CD4-positive, alpha-beta memory T cell (primary cell): ENCODE results near the gene CREB3. TPM values are rescaled to one million over a fixed set of nuclear protein-coding genes. Genes with fewer than 3 reads are reported as not detected.

ENCODE experiments used
- CTCF ChIA-PET: fragments of 350-600 bp; sonication (Branson Sonifier 250); formaldehyde crosslinking; loops from one replicate; lab custom pipeline; 2021; ENCODE audit warnings: inconsistent platforms; ENCODE audit not compliant: partially characterized antibody; lab: Charles Lee
- POLR2A ChIA-PET: fragments of 350-600 bp; sonication (Branson Sonifier 250); formaldehyde crosslinking; loops from one replicate; lab custom pipeline; 2021; ENCODE audit not compliant: partially characterized antibody; lab: Charles Lee
- DNase-seq, 5 donors: peaks; one replicate each; pipeline versions ENCODE4 v3.0.0 to v3.0.0-alpha.2; 2020 to 2022; ENCODE audit warnings: mixed read lengths in 1 of 5
- H3K27ac ChIP-seq: one replicate; pipeline ENCODE4 v1.7.0; 2013; ENCODE audit warnings: low read depth, low read length
- H3K27me3 ChIP-seq: 2 replicates; pipeline ENCODE4 v1.7.0; 2013; ENCODE audit warnings: mild to moderate bottlenecking, low read length, moderate library complexity; ENCODE audit not compliant: insufficient read depth
- H3K36me3 ChIP-seq: 2 replicates; pipeline ENCODE4 v1.7.0; 2013; ENCODE audit warnings: mild to moderate bottlenecking, low read length, moderate library complexity; ENCODE audit not compliant: insufficient read depth
- H3K4me1 ChIP-seq: 2 replicates; pipeline ENCODE4 v1.7.0; 2013; ENCODE audit warnings: mild to moderate bottlenecking, low read length, moderate library complexity; ENCODE audit not compliant: insufficient read depth
- H3K4me3 ChIP-seq, 2 donors: one replicate each; pipeline ENCODE4 v1.7.0; 2013; ENCODE audit warnings: low read length in 2 of 2, mild to moderate bottlenecking in 1 of 2
- H3K9me3 ChIP-seq, 2 donors: one replicate each; pipeline ENCODE4 v1.7.0; 2013; ENCODE audit warnings: low read length in 2 of 2, control low read depth in 1 of 2; ENCODE audit not compliant: control insufficient read depth in 1 of 2
- H3K27ac Mint-ChIP-seq, 7 donors: one replicate each; pipeline ENCODE4 v1.8.0; 2020 to 2021; ENCODE audit warnings: mixed read lengths in 7 of 7, mild to moderate bottlenecking in 6 of 7, inconsistent platforms in 3 of 7, moderate library complexity in 3 of 7
- H3K27me3 Mint-ChIP-seq, 2 donors: one replicate each; pipeline ENCODE4 v1.8.0; 2020 to 2021; ENCODE audit warnings: mixed read lengths in 2 of 2
- H3K36me3 Mint-ChIP-seq, 2 donors: one replicate each; pipeline ENCODE4 v1.8.0; 2020 to 2021; ENCODE audit warnings: mixed read lengths in 2 of 2, inconsistent platforms in 1 of 2, mild to moderate bottlenecking in 1 of 2
- H3K4me1 Mint-ChIP-seq, 4 donors: one replicate each; pipeline ENCODE4 v1.8.0; 2020 to 2021; ENCODE audit warnings: mixed read lengths in 4 of 4, mild to moderate bottlenecking in 1 of 4
- H3K4me3 Mint-ChIP-seq, 8 donors: one replicate each; pipeline ENCODE4 v1.8.0; 2020 to 2021; ENCODE audit warnings: mixed read lengths in 8 of 8, mild to moderate bottlenecking in 7 of 8, moderate library complexity in 6 of 8, inconsistent platforms in 3 of 8
- H3K9me3 Mint-ChIP-seq, 8 donors: one replicate each; pipeline ENCODE4 v1.8.0; 2020 to 2021; ENCODE audit warnings: mixed read lengths in 8 of 8, mild to moderate bottlenecking in 5 of 8, inconsistent platforms in 3 of 8, moderate library complexity in 1 of 8
- intact Hi-C: fragments of 100-400 bp; cut with micrococcal nuclease; formaldehyde crosslinking; loops from one replicate; pipeline ENCODE4 v1.15.1; 2023
- polyA plus RNA-seq, 2 donors: library from polyadenylated mRNA; unstranded; fragments of 300-500 nt; fragmentation: Illumina TruSeq; gene quantifications; one replicate each; pipeline ENCODE4 v1.2.3, GENCODE V29; 2021
- total RNA-seq, 2 experiments: library from RNA; stranded (reverse); gene quantifications; one replicate each; pipeline ENCODE4 v1.2.3, GENCODE V29; 2021

The CREB3 gene
- total and polyA plus RNA-seq, 4 experiments from 2014 or later: 24.8 to 59.7 (median 35.3) TPM

DNA sequence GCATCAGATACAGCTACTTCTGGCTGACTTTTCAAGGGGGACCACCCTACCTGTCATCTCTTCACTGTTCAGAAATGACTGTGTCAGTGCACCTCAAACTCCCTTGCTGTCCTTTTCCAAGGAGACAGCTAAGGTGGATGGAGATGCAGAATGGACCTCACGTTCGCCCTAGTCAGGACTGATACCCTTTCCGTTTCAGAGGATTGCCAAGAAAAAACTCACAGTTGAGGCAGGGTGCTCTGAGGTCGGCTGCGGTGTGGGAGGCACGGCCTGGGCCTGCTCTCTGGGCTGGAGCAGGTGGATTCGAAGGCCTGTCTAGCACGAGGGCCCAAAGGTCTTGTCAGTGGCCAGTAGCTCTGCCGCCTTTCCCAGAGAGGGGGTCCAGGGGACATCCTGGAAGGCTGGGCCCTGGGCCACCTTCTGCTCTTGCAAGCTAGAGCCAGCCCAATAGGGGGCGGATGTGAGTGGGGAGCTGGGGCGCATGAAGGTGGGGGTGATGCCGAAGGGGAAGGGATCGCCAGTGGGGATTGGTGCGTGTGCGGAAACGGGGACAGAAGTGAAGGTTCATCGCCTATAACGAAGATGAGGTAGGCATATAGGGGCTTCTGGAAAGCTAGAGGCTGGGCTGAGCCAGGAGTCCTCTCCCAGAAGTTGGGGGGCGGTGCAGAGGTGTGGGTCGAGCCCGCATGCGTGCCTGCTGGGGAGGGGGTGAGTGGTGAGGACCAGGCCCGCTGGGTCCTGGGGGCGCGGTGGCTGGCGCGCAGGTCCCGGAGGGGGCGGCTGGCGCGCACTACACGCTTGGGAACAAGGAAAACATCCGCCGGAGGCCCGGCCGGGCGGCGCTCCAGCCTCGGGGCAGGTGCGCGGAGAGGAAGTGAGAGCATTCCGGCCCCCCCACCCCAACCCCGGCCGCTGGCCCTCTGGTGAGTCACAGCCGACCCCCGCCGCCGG is 24.1 kb downstream of the CREB3 start:
- peaks cover 25% of the 10 kb centered on the region for H3K36me3 ChIP-seq
- peak overlapping the region; percentile 97 to 100 (median 98) for H3K4me3 Mint-ChIP-seq
- intact Hi-C loops: loop anchor here (1.0 to 2.0 kb wide), 3 partner anchors 24 to 686 kb away; partner anchors contain the start of genes CREB3 and TLN1
- peak overlapping the region; percentile 62 to 90 for H3K4me3 ChIP-seq
- H3K9me3 Mint-ChIP-seq: peaks cover 0 to 2% (median 0%) of the 10 kb centered on the region in 8 donors
- H3K27ac ChIP-seq: peak overlapping the region; percentile 70
- peaks cover 24 to 67% (median 49%) of the 10 kb centered on the region in 4 donors for H3K4me1 Mint-ChIP-seq
- no peaks in the 10 kb centered on the region for H3K27me3 Mint-ChIP-seq
- DNase-seq: peak; percentile 68 to 80 (median 71)
- H3K36me3 Mint-ChIP-seq: peaks cover 24% of the 10 kb centered on the region in 2 donors
- ChIA-PET CTCF (interaction anchor here (0.7 to 6.0 kb wide), 30 partner anchors 10 to 434 kb away, joined by 3 to 33 read pairs (median 4); partner anchors contain the start of genes CCDC107, CLTA, CREB3 and GBA2), POLR2A (interaction anchor here (0.9 to 3.1 kb wide), 17 partner anchors 9 to 153 kb away, joined by 3 to 25 read pairs (median 6); partner anchors contain the start of genes CCDC107, CREB3, FAM221B and GBA2)
- no peaks in the 10 kb centered on the region for H3K9me3 ChIP-seq
- no peaks in the 10 kb centered on the region for H3K27me3 ChIP-seq
- H3K27ac Mint-ChIP-seq: peak overlapping the region; percentile 81 to 99 (median 98)
- peaks cover 22% of the 10 kb centered on the region for H3K4me1 ChIP-seq

GRCh38 chr9:35757226-35757891 is 24.9 kb downstream of the CREB3 start:
- H3K9me3 ChIP-seq: no peaks in the 10 kb centered on the region
- peak overlapping the region; percentile 70 for H3K27ac ChIP-seq
- DNase-seq: peak in 2 of 5 donors; percentile 2 to 12
- intact Hi-C loops: loop anchor here (2.0 kb wide), 2 partner anchors 25 to 687 kb away; partner anchors contain the start of genes CREB3 and TLN1
- POLR2A ChIA-PET: interaction anchor here (0.6 to 3.1 kb wide), 18 partner anchors 8 to 154 kb away, joined by 3 to 25 read pairs (median 5); partner anchors contain the start of genes CCDC107, CREB3, GBA2 and RGP1
- H3K27me3 ChIP-seq: no peaks in the 10 kb centered on the region
- peak overlapping the region; percentile 58 to 90 for H3K4me3 ChIP-seq
- Mint-ChIP-seq H3K9me3 (peaks cover 0 to 2% (median 0%) of the 10 kb centered on the region in 8 donors), H3K27me3 (no peaks in the 10 kb centered on the region), H3K4me3 (peak overlapping the region; percentile 97 to 100 (median 98)), H3K4me1 (peaks cover 24 to 71% (median 49%) of the 10 kb centered on the region in 4 donors), H3K27ac (peak overlapping the region; percentile 86 to 98 (median 92)), H3K36me3 (peaks cover 18 to 19% of the 10 kb centered on the region in 2 donors)
- peaks cover 22% of the 10 kb centered on the region for H3K4me1 ChIP-seq
- H3K36me3 ChIP-seq: peaks cover 17% of the 10 kb centered on the region
- CTCF ChIA-PET: interaction anchor here (0.7 to 6.0 kb wide), 22 partner anchors 11 to 433 kb away, joined by 3 to 33 read pairs (median 5); partner anchors contain the start of genes CCDC107, CLTA, CREB3 and GBA2

GRCh38 chr9:35757892-35758275 is 25.4 kb downstream of the CREB3 start:
- Histone ChIP-seq H3K4me3 (peak overlapping the region in 1 of 2 donors; percentile 90), H3K27me3 (no peaks in the 10 kb centered on the region), H3K27ac (no peak overlapping the region), H3K36me3 (peaks cover 12% of the 10 kb centered on the region), H3K9me3 (no peaks in the 10 kb centered on the region), H3K4me1 (peaks cover 22% of the 10 kb centered on the region)
- Mint-ChIP-seq H3K4me3 (peak overlapping the region; percentile 40 to 100 (median 98)), H3K4me1 (peaks cover 24 to 67% (median 47%) of the 10 kb centered on the region in 4 donors), H3K9me3 (peaks cover 0 to 2% (median 0%) of the 10 kb centered on the region in 8 donors), H3K27ac (peak overlapping the region in 6 of 7 donors; percentile 37 to 95 (median 69)), H3K36me3 (peaks cover 13 to 14% of the 10 kb centered on the region in 2 donors), H3K27me3 (no peaks in the 10 kb centered on the region)
- CTCF ChIA-PET: interaction anchor here (1.1 to 4.0 kb wide), 2 partner anchors 11 to 61 kb away, joined by 3 to 33 read pairs; partner anchors contain the start of genes GBA2 and RGP1
- intact Hi-C loops: loop anchor here (2.0 kb wide), 2 partner anchors 25 to 687 kb away; partner anchors contain the start of genes CREB3 and TLN1
- no peak for DNase-seq
- POLR2A ChIA-PET: interaction anchor here (0.6 to 3.1 kb wide), 6 partner anchors 8 to 111 kb away, joined by 3 to 15 read pairs (median 4); partner anchors contain the start of genes CREB3 and TLN1

GRCh38 chr9:35758475-35759050 is 26.1 kb downstream of the CREB3 start:
- Histone ChIP-seq H3K27ac (no peak overlapping the region), H3K9me3 (no peaks in the 10 kb centered on the region), H3K27me3 (no peaks in the 10 kb centered on the region), H3K4me1 (peaks cover 22% of the 10 kb centered on the region), H3K4me3 (no peak overlapping the region), H3K36me3 (peaks cover 5% of the 10 kb centered on the region)
- CTCF ChIA-PET: interaction anchor here (1.0 to 4.0 kb wide), 4 partner anchors 12 to 61 kb away, joined by 3 to 33 read pairs (median 6); partner anchors contain the start of genes GBA2 and RGP1
- peaks cover 8 to 14% of the 10 kb centered on the region in 2 donors for H3K36me3 Mint-ChIP-seq
- peak overlapping the region; percentile 16 to 100 (median 48) for H3K4me3 Mint-ChIP-seq
- peak overlapping the region in 6 of 7 donors; percentile 26 to 95 (median 69) for H3K27ac Mint-ChIP-seq
- POLR2A ChIA-PET: interaction anchor here (0.7 to 3.1 kb wide), 5 partner anchors 15 to 112 kb away, joined by 3 to 15 read pairs (median 3); partner anchors contain the start of genes CREB3 and TLN1
- intact Hi-C loops: no loop called here
- peaks cover 0 to 2% (median 0%) of the 10 kb centered on the region in 8 donors for H3K9me3 Mint-ChIP-seq
- no peaks in the 10 kb centered on the region for H3K27me3 Mint-ChIP-seq
- DNase-seq: no peak
- peaks cover 25 to 68% (median 51%) of the 10 kb centered on the region in 4 donors for H3K4me1 Mint-ChIP-seq

DNA sequence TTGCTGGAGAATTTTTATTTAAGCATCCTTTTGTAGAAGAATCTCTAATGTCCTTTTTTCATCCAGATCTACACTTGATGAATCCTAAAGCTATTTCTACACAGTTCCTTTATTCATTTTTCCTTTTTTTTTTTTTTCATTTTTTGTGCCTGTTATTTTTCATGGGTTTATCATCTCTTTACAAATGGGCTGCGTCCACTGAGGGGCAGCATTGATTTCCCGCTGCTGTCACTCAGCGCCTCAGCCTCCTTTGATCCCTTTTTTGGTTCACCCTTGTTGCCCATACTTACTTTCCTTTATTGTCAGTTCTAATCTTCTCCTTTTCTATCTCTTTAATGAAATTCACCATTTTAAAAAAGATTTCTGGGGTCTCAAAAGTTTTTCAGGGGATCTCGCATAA is 27.3 kb downstream of the CREB3 start:
- Mint-ChIP-seq H3K36me3 (peaks cover 2 to 9% of the 10 kb centered on the region in 2 donors), H3K9me3 (peaks cover 0 to 2% (median 0%) of the 10 kb centered on the region in 8 donors), H3K27me3 (no peaks in the 10 kb centered on the region), H3K27ac (peak overlapping the region in 1 of 7 donors; percentile 37), H3K4me3 (peak overlapping the region in 5 of 8 donors; percentile 12 to 52 (median 13)), H3K4me1 (peaks cover 27 to 67% (median 49%) of the 10 kb centered on the region in 4 donors)
- no peaks in the 10 kb centered on the region for H3K27me3 ChIP-seq
- DNase-seq: no peak
- no peaks in the 10 kb centered on the region for H3K36me3 ChIP-seq
- H3K4me3 ChIP-seq: no peak overlapping the region
- ChIA-PET POLR2A (no interaction called here), CTCF (interaction anchor here (0.6 to 2.5 kb wide), 4 partner anchors 23 to 63 kb away, joined by 3 to 6 read pairs (median 4); no protein-coding TSS in a partner anchor)
- no peak overlapping the region for H3K27ac ChIP-seq
- intact Hi-C loops: no loop called here
- H3K9me3 ChIP-seq: no peaks in the 10 kb centered on the region
- peaks cover 22% of the 10 kb centered on the region for H3K4me1 ChIP-seq

DNA sequence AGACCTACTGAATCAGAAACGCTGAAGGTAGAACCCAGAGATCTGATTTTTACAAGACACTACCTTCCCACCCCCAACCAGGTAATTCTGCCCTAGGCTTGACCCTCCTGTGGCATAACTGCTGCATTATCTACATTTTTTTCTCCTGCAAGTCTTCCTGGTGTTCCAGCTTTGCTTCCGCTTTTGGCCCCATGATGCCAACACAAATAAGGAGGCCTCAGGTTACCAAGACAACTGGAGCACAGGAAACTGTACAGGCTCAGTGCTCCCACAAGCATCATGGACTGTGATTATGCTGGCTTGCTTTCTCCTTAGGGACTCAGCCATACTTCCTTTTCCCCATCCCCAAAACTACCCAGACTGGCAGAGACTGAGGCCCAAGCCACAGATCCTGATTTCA is 28.2 kb downstream of the CREB3 start:
- Histone ChIP-seq H3K27ac (no peak overlapping the region), H3K4me1 (peaks cover 22% of the 10 kb centered on the region), H3K4me3 (no peak overlapping the region), H3K36me3 (no peaks in the 10 kb centered on the region), H3K27me3 (no peaks in the 10 kb centered on the region), H3K9me3 (no peaks in the 10 kb centered on the region)
- Mint-ChIP-seq H3K9me3 (peaks cover 0 to 2% (median 0%) of the 10 kb centered on the region in 8 donors), H3K36me3 (peaks cover 2 to 9% of the 10 kb centered on the region in 2 donors), H3K27ac (peak overlapping the region in 1 of 7 donors; percentile 56), H3K4me3 (no peak overlapping the region), H3K4me1 (peaks cover 27 to 66% (median 48%) of the 10 kb centered on the region in 4 donors), H3K27me3 (no peaks in the 10 kb centered on the region)
- POLR2A ChIA-PET: interaction anchor here (2.1 kb wide), 1 partner anchor 12 kb away, joined by 7 read pairs; the partner anchor contains the start of genes GBA2 and RGP1
- CTCF ChIA-PET: interaction anchor here (0.6 to 2.5 kb wide), 4 partner anchors 26 to 103 kb away, joined by 3 to 6 read pairs (median 3); partner anchors contain the start of genes CCDC107 and RMRP
- intact Hi-C loops: no loop called here
- DNase-seq: no peak
